Measurements from ENCODE around the gene OLR1. TPM values are rescaled to one million over a fixed set of nuclear protein-coding genes. Genes with fewer than 3 reads are reported as not detected.
A peak's percentile ranks its signal among the peaks of the same experiment; 100 is the strongest.
"Not testable (repeated sequence)": the region's sequence is repeated elsewhere in the genome, so short reads cannot be mapped to it uniquely, and the experiment has no call there.

The OLR1 gene
- total and polyA plus RNA-seq, 8 donors: 0.28 to 34.3 (median 0.81) TPM

GRCh38 chr12:10191865-10192264 is 19.9 kb upstream of the OLR1 start:
- DNase-seq: no peak
- no peak for FAIRE-seq
- intact Hi-C loops (cut with DNase I): loop anchor here in 1 of 3 donors (5.0 kb wide), 1 partner anchor 35 kb away; no protein-coding TSS in a partner anchor
- H3K27ac ChIP-seq: no peak overlapping the region
- no peaks in the 10 kb centered on the region for H3K36me3 ChIP-seq
- ATAC-seq: no peak
- no peaks in the 10 kb centered on the region for H3K9me3 ChIP-seq
- peaks cover 0 to 3% (median 0%) of the 10 kb centered on the region in 4 donors for H3K27me3 ChIP-seq
- H3K4me3 ChIP-seq: no peak overlapping the region
- no peaks in the 10 kb centered on the region for H3K4me1 ChIP-seq
- TF ChIP-seq CTCF (IDR thresholded peaks at IDR 0.05): no peak
- 17 to 21% methylated on average over 2 of the region's 2 CpGs for WGBS, 2 donors

- ATAC-seq (peak; percentile 93 to 100 (median 96)), FAIRE-seq (no peak), DNase-seq (peak in 3 of 6 donors; percentile 24 to 55 (median 38))
- Histone ChIP-seq H3K4me1 (no peaks in the 10 kb centered on the region), H3K27ac (no peak overlapping the region), H3K4me3 (no peak overlapping the region), H3K9me3 (no peaks in the 10 kb centered on the region), H3K27me3 (peaks cover 0 to 3% (median 0%) of the 10 kb centered on the region in 4 donors), H3K36me3 (no peaks in the 10 kb centered on the region)
- intact Hi-C loops (cut with DNase I): loop anchor here in 1 of 3 donors (5.0 kb wide), 1 partner anchor 33 kb away; no protein-coding TSS in a partner anchor
- WGBS, 2 donors: 24 to 31% methylated on average over 13 of the region's 13 CpGs
- peak; percentile 17 to 55 (median 44) for TF ChIP-seq CTCF (IDR thresholded peaks at IDR 0.05)
These were observed 18.8 kb upstream of the OLR1 start for GRCh38 chr12:10190558-10191388.

- Histone ChIP-seq H3K36me3 (no peaks in the 10 kb centered on the region), H3K9me3 (no peaks in the 10 kb centered on the region), H3K27me3 (peaks cover 0 to 3% (median 0%) of the 10 kb centered on the region in 4 donors), H3K4me3 (no peak overlapping the region), H3K27ac (no peak overlapping the region), H3K4me1 (no peaks in the 10 kb centered on the region)
- WGBS, 2 donors: 50 to 63% methylated on average over 5 of the region's 5 CpGs
- FAIRE-seq: no peak
- DNase-seq: no peak
- intact Hi-C loops (cut with DNase I): loop anchor here in 1 of 3 donors (5.0 kb wide), 1 partner anchor 32 kb away; no protein-coding TSS in a partner anchor
- ATAC-seq: peak in 1 of 4 donors; percentile 7
- TF ChIP-seq CTCF (IDR thresholded peaks at IDR 0.05): no peak
These were observed 17.7 kb upstream of the OLR1 start for GRCh38 chr12:10189653-10190052.

- H3K27ac ChIP-seq; H3K36me3 ChIP-seq; ATAC-seq; FAIRE-seq; DNase-seq; intact Hi-C loops (cut with DNase I); H3K4me3 ChIP-seq; H3K27me3 ChIP-seq; H3K9me3 ChIP-seq; H3K4me1 ChIP-seq: not testable (repeated sequence)
- 62 to 71% methylated on average over 6 of the region's 6 CpGs for WGBS, 2 donors
These were observed 15.0 kb upstream of the OLR1 start for GRCh38 chr12:10186958-10187357.

GRCh38 chr12:10186299-10186698 is 14.4 kb upstream of the OLR1 start:
- WGBS, 2 donors: 59 to 65% methylated on average over 11 of the region's 11 CpGs
- peak overlapping the region in 1 of 4 donors; percentile 24 for H3K27ac ChIP-seq
- DNase-seq (peak in 1 of 6 donors; percentile 57), FAIRE-seq (no peak), ATAC-seq (peak in 2 of 4 donors; percentile 59 to 61)
- H3K4me1 ChIP-seq: no peaks in the 10 kb centered on the region
- no peak overlapping the region for H3K4me3 ChIP-seq
- TF ChIP-seq CTCF (IDR thresholded peaks at IDR 0.05): no peak
- H3K9me3 ChIP-seq: no peaks in the 10 kb centered on the region
- H3K27me3 ChIP-seq: peaks cover 0 to 7% (median 0%) of the 10 kb centered on the region in 4 donors
- intact Hi-C loops (cut with DNase I): no loop called here
- no peaks in the 10 kb centered on the region for H3K36me3 ChIP-seq

All from pancreas (tissue), 10 donors.